Keratinocyte (primary cell): Measurements from ENCODE around the gene BCL2. TPM values are rescaled to one million over a fixed set of nuclear protein-coding genes. Genes with fewer than 3 reads are reported as not detected.

Experiments used
- DNase-seq: peaks from one replicate; pipeline ENCODE4 v3.0.0-alpha.2; 2011; ENCODE audit warnings: low read depth, missing footprints, low spot score
- FAIRE-seq: peaks from 2 replicates; lab custom pipeline; 2011; peaks lifted over from hg19 to GRCh38; lab: Jason Lieb, UNC
- H2AFZ ChIP-seq: 2 replicates; pipeline ENCODE4 v1.6.0; 2012; ENCODE audit warnings: low read length, control low read depth, inconsistent platforms; ENCODE audit not compliant: control insufficient read depth
- H3K27ac ChIP-seq: 2 replicates; pipeline ENCODE4 v1.5.1; 2011; ENCODE audit warnings: low read length; ENCODE audit not compliant: control insufficient read depth, insufficient read depth
- H3K27me3 ChIP-seq: 3 replicates; pipeline ENCODE4 v1.6.0; 2011; ENCODE audit warnings: low read length; ENCODE audit not compliant: control insufficient read depth, insufficient read depth; ENCODE audit errors: extremely low read depth
- H3K36me3 ChIP-seq, 2 experiments: 2 replicates in 1 of 2; 3 replicates in 1 of 2; pipeline ENCODE4 v1.5.1; 2011; ENCODE audit warnings: low read length in 2 of 2, mild to moderate bottlenecking in 1 of 2; ENCODE audit not compliant: control insufficient read depth in 2 of 2, insufficient read depth in 2 of 2; ENCODE audit errors: extremely low read depth in 1 of 2
- H3K4me1 ChIP-seq: 3 replicates; pipeline ENCODE4 v1.5.1; 2011; ENCODE audit warnings: low read length; ENCODE audit not compliant: control insufficient read depth, insufficient read depth; ENCODE audit errors: extremely low read depth
- H3K4me2 ChIP-seq: 3 replicates; pipeline ENCODE4 v1.6.0; 2011; ENCODE audit warnings: low read depth, low read length; ENCODE audit not compliant: control insufficient read depth, insufficient read depth; ENCODE audit errors: extremely low read depth
- H3K4me3 ChIP-seq, 3 experiments: fragments of 200-600 bp in 1 of 3; sonication (generic) in 1 of 3; 2 replicates in 2 of 3; 3 replicates in 1 of 3; pipeline ENCODE4 v1.5.1; 2011 to 2016; ENCODE audit warnings: low read length in 3 of 3, mild to moderate bottlenecking in 3 of 3, control low read depth in 2 of 3, inconsistent platforms in 1 of 3, low read depth in 1 of 3, mixed read lengths in 1 of 3, mixed run types in 1 of 3, moderate library complexity in 1 of 3; ENCODE audit not compliant: control insufficient read depth in 2 of 3, insufficient read depth in 2 of 3; ENCODE audit errors: extremely low read depth in 1 of 3
- H3K79me2 ChIP-seq: 2 replicates; pipeline ENCODE4 v1.6.0; 2012; ENCODE audit warnings: low read length; ENCODE audit not compliant: control insufficient read depth, insufficient read depth
- H3K9ac ChIP-seq: 3 replicates; pipeline ENCODE4 v1.6.0; 2011; ENCODE audit warnings: low read length; ENCODE audit not compliant: control insufficient read depth, insufficient read depth; ENCODE audit errors: extremely low read depth
- H3K9me1 ChIP-seq: 3 replicates; pipeline ENCODE4 v1.6.0; 2011; ENCODE audit warnings: low read length; ENCODE audit not compliant: control insufficient read depth, insufficient read depth; ENCODE audit errors: extremely low read depth
- H3K9me3 ChIP-seq: 2 replicates; pipeline ENCODE4 v1.5.1; 2012; ENCODE audit warnings: low read depth, low read length; ENCODE audit not compliant: control insufficient read depth
- H4K20me1 ChIP-seq: 3 replicates; pipeline ENCODE4 v1.6.0; 2011; ENCODE audit warnings: low read length; ENCODE audit not compliant: control insufficient read depth, insufficient read depth; ENCODE audit errors: extremely low read depth
- EZH2 ChIP-seq: IDR thresholded peaks from one replicate; pipeline ENCODE4 v1.6.1; 2012; ENCODE audit warnings: inconsistent platforms, mild to moderate bottlenecking, low read length, moderate library complexity
- dilution Hi-C: fragments of 300-500 bp; cut with MboI; formaldehyde crosslinking; loops from one replicate; pipeline ENCODE4 v1.7.0; 2020; ENCODE audit warnings: low sequenced_read_pairs; ENCODE audit not compliant: extremely low pct_ligation_motif_present
- polyA plus RNA-seq, 5 experiments: library from polyadenylated mRNA; depleted of rRNA in 3 of 5; stranded (reverse) in 3 of 5; stranded (forward) in 1 of 5; unstranded in 1 of 5; fragments of >200 nt; gene quantifications; 1 replicate in 1 of 5; 2 replicates in 3 of 5; 3 replicates in 1 of 5; pipeline versions ENCODE4 v1.2.1 to v1.2.3, GENCODE V29; 2011 to 2012; ENCODE audit warnings: missing spikeins in 2 of 5, low read depth in 1 of 5, low replicate concordance in 1 of 5
- TF ChIP-seq, protein P1 (sequence below), 3 experiments: IDR thresholded peaks in 1 of 3; conservative IDR thresholded peaks in 1 of 3; optimal IDR thresholded peaks in 1 of 3; 2 replicates in 2 of 3; 3 replicates in 1 of 3; pipeline versions ENCODE3 to v1.5.1; 2011; ENCODE audit warnings: low read length in 3 of 3, mild to moderate bottlenecking in 3 of 3, moderate library complexity in 2 of 3, control low read depth in 1 of 3, inconsistent platforms in 1 of 3; ENCODE audit not compliant: insufficient read depth in 2 of 3; ENCODE audit errors: extremely low read depth in 1 of 3

Gene BCL2
- polyA plus RNA-seq, 1 donor (not counting 4 experiments of a cell fraction or from before 2014, with no cell fraction given) = 0.30 TPM

DNA sequence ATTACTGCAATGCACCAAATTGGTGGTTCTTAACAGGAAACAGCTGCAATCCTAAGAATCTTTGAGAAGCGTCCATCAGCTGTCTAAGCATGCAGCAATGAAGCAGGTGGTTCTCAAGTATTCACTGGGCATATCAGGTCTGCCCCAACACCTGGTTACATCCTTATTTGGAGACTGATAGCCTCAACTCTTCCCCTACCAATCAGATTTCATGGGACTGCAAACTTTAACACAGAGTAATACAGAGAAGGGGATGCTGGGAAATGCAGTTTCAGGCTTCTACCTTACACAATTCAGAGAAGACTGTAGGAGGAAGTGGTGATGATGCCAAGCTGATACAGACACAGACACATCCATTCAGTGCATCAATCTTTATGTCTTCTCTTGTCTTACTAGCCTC lies 240.5 kb downstream of the BCL2 start:
- no peak overlapping the region for H3K4me3 ChIP-seq
- dilution Hi-C loops = no loop called here
- H3K36me3 ChIP-seq = no peaks in the 10 kb centered on the region
- peaks cover 4% of the 10 kb centered on the region for H3K4me1 ChIP-seq
- no peak overlapping the region for H3K4me2 ChIP-seq
- H3K79me2 ChIP-seq = no peaks in the 10 kb centered on the region
- no peak for DNase-seq
- no peak overlapping the region for H3K27ac ChIP-seq
- no peak for TF ChIP-seq EZH2
- TF ChIP-seq, protein P1, sequence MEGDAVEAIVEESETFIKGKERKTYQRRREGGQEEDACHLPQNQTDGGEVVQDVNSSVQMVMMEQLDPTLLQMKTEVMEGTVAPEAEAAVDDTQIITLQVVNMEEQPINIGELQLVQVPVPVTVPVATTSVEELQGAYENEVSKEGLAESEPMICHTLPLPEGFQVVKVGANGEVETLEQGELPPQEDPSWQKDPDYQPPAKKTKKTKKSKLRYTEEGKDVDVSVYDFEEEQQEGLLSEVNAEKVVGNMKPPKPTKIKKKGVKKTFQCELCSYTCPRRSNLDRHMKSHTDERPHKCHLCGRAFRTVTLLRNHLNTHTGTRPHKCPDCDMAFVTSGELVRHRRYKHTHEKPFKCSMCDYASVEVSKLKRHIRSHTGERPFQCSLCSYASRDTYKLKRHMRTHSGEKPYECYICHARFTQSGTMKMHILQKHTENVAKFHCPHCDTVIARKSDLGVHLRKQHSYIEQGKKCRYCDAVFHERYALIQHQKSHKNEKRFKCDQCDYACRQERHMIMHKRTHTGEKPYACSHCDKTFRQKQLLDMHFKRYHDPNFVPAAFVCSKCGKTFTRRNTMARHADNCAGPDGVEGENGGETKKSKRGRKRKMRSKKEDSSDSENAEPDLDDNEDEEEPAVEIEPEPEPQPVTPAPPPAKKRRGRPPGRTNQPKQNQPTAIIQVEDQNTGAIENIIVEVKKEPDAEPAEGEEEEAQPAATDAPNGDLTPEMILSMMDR (optimal IDR thresholded peaks at IDR 0.05 in 1 of 3, IDR thresholded peaks at IDR 0.05 in 1 of 3, conservative IDR thresholded peaks at IDR 0.05 in 1 of 3; ENCODE audit: extremely low read depth in 1 of 3, insufficient read depth in 2 of 3, low read length in 3 of 3) = no peak
- peaks cover 3% of the 10 kb centered on the region for H3K9me3 ChIP-seq
- no peaks in the 10 kb centered on the region for H3K9me1 ChIP-seq
- no peak for FAIRE-seq
- H3K9ac ChIP-seq = no peak overlapping the region
- H2AFZ ChIP-seq = no peak overlapping the region
- no peaks in the 10 kb centered on the region for H3K27me3 ChIP-seq
- H4K20me1 ChIP-seq = no peaks in the 10 kb centered on the region

DNA sequence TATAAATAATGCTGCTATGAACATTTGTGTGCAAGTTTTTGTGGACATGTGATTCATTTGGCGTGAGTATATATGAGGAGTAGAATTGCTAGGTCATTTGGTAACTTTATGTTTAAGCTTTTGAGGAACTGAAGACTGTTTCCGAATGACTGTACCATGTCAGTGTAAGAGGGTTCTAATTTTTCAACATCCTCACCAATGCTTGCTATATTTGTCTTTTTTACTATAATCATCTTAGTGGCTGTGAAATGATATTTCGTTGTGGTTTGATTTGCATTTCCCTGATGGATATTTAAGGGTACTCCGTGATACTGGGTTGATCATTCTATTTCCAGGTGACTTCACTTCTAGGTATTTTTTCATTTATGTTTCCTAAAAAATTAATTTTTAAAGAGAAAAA lies 241.1 kb downstream of the BCL2 start:
- Histone ChIP-seq H3K36me3 (no peaks in the 10 kb centered on the region), H4K20me1 (no peaks in the 10 kb centered on the region), H3K27ac (no peak overlapping the region), H3K4me1 (peaks cover 4% of the 10 kb centered on the region), H3K4me2 (no peak overlapping the region), H3K4me3 (no peak overlapping the region), H3K79me2 (no peaks in the 10 kb centered on the region), H3K27me3 (no peaks in the 10 kb centered on the region), H2AFZ (no peak overlapping the region), H3K9me1 (no peaks in the 10 kb centered on the region), H3K9me3 (peaks cover 3% of the 10 kb centered on the region), H3K9ac (no peak overlapping the region)
- FAIRE-seq (no peak), DNase-seq (no peak)
- TF ChIP-seq, protein P1 (optimal IDR thresholded peaks at IDR 0.05 in 1 of 3, IDR thresholded peaks at IDR 0.05 in 1 of 3, conservative IDR thresholded peaks at IDR 0.05 in 1 of 3; ENCODE audit: extremely low read depth in 1 of 3, insufficient read depth in 2 of 3, low read length in 3 of 3) = no peak
- no peak for TF ChIP-seq EZH2
- dilution Hi-C loops = no loop called here
